Myocyte (in vitro differentiated cells): Measurements from ENCODE around the gene PTPN14. TPM values are rescaled to one million over a fixed set of nuclear protein-coding genes. Genes with fewer than 3 reads are reported as not detected.

Experiments used
- DNase-seq: peaks from one replicate; pipeline ENCODE4 v3.0.0-alpha.2; 2012; ENCODE audit warnings: low read depth
- total RNA-seq: library from RNA; depleted of rRNA; stranded (reverse); fragments of >200 nt; gene quantifications from 2 replicates; pipeline ENCODE4 v1.2.3, GENCODE V29; 2014

PTPN14 gene
- total RNA-seq, 1 donor from 2014 or later, result 17.8 TPM

DNA sequence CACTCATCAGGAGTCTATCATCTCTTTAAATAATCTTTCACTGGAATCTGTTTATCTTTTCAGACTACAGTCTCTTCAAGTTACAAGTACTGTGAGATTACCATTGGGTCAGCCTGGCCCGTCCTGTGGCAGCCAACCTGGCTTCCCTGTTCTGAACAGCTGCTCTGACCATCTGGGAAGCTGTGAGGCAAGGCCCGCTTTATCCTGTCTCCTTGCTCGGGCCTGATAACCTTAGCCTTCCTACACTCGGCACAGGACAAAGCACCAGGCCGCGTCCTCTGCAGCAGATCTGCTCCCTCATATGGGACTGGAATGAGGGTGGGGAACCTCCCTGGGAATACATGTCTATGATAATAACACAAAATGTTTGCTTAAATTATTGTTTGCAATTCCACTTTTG is 113.3 kb downstream of the PTPN14 start:
- DNase-seq, result peak; percentile 65

DNA sequence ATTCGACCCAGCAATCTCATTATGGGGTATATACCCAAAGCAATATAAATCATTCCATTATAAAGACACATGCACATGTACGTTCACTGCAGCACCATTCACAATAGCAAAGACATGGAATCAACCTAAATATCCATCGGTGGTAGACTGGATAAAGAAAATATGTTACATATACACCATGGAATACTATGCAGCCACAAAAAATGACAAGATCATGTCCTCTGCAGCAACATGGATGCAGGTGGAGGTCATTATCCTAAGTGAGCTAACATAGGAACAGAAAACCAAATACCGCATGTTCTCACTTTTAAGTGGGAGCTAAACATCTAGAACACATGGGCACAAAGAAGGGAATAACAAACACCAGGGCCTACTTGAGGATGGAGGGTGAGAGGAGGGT is 115.5 kb downstream of the PTPN14 start:
- DNase-seq, result no peak

DNA sequence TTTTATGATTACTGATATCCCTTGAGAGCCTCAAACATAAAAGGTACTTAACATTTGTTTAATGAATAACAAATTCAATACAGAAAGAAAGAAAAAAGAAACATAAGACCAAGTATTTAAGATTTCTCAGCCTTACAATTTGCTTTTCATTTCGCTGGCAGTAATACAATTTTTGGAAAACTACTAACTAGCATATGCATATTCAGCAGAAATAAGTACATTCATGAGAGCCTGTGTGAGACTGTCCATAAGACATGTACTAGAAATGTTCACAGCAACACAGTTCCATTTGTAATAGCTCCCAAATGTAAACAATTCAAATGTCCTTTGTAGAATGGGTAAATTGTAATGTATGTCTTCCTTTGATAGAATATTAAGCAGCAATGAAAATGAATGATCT is 119.2 kb downstream of the PTPN14 start:
- no peak for DNase-seq

DNA sequence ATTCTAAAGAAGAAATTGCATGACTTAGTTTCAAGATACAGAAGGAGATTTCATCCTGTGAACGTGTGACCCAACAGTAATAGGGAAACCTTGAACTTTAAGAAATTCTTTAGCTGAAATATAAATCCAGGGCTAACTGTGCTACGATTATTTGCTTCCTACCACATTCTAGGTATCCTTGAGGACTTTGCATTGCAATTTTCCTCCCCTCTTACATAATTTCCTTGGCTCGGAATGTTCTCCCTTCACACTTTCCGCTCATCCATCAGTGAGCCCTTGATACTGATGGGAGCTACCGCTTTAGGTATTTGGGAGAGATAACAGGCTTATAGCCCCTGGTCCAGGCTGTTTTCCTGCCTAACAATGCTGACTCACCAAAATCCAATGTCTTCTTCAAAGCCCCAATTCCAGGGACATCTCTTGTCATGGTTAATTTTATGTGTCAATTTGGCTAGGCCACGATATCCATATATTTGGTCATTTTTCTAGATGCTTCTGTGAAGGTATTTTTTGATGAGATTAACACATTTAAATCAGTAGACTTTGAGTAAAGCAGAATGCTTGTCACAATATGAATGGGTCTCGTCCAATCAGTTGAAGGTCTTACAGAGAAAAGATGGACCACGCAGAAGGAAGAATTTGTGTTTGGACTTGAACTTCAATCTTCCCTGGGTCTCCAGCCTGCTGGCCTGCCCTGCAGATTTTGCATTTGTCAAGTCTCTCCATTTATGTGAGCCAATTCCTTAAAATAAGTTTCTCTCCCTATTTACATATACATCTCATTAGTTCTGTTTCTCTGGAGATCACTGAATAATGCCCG is 121.2 kb downstream of the PTPN14 start:
- DNase-seq, result no peak

DNA sequence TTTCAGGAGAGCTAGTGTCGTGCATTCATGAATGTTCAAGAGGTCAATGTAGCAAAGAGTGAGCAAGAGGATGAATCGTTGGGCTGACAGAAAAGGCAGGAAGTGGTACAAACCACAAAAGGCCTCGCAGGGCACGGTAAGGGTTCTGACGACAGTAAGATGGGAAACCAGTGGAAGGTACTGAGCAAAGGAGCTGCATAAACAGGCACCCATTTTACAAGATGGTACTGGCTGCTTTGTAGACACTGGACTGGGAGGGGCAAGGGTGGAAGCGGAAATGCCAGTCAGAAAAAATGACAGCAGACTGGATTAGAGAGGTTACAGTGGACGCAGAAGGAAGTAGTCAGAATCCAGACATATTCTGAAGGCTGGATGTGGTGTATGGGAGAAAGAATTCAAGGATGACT is 123.5 kb downstream of the PTPN14 start:
- DNase-seq, result peak; percentile 74

DNA sequence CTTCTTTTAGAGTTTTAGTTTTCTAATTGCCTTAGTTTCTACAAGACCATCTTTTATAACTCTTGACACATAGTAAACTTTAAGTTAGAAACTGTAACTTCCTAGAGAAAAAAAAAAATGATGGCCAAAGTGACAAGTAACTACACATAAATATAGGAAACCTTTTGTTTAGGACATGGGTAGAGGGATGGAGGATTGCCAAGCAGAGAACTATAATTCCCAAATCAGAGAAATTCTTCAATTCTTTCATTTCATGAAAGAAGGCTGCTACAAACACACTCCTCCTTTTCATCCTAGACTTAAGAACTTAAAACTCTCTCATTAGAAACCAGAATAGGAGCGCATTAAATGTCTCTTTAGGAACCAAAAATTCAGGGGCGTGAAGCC is 125.0 kb downstream of the PTPN14 start:
- no peak for DNase-seq

DNA sequence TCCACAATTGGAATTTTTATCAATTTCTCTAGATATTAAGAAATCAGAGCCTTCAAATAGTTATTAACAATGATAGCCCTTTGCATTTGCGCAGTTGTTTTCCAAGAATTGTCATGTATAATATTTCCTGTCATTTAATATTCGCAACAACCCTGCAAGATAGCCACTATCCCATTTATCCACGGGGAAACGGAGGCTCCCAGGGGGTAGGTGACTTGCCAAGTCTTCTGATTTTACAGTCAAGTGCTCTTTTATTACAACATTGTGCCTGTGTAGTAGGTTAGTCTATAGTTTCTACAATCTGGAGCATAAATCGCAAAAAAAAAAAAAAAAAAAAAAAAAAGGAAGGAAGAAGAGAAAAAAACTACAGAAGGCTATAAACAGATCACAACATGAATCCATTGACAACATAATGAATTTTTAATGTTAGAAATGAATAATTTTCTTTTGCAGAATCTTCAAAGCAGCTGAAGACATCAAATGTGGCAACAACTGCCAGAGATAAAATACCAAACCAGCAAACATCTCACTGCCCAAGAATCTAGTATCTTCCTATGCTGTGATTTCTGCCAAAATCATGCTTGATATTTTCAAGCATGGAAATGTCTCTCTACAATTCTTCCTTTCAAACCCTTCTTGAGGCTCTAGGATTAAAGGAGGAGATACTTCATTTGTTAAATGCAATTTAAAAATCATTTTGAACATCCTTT is 125.5 kb downstream of the PTPN14 start:
- DNase-seq, result no peak

DNA sequence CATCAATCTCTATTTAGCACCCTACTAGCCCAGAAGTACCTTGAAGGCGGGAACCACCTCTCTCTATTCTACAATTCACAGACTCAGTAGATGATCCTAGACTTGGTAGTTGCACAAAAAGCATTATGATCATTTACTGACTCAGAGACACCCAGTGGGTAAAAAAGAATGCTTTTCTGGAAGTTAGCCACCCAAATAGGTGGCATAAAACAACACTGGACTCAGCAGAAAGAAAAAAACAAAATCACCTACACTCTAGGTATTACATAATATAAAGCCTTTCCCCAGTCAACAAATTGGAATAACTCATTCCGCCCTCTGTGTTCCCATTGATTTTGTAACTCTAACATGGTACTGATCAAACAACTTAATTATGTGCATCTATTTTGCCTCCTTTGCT is 126.3 kb downstream of the PTPN14 start:
- no peak for DNase-seq

DNA sequence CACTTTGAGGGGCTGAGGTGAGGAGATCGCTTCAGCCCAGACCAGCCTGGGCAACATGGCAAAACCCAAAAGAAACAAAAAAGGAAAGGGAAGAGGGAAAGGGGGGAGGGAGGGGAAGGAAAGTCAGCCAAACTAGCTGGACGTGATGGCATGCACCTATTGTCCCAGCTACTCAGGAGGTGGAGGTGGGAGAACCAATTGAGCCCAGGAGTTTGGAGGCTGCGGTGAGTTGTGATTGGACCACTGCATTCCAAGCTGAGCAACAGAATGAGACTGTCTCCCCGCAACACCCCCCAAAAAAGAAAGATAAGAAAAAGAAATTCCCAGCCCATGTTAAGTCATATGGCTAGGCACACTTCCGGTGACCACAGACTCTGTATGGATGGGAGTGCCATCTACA is 128.4 kb downstream of the PTPN14 start:
- no peak for DNase-seq

DNA sequence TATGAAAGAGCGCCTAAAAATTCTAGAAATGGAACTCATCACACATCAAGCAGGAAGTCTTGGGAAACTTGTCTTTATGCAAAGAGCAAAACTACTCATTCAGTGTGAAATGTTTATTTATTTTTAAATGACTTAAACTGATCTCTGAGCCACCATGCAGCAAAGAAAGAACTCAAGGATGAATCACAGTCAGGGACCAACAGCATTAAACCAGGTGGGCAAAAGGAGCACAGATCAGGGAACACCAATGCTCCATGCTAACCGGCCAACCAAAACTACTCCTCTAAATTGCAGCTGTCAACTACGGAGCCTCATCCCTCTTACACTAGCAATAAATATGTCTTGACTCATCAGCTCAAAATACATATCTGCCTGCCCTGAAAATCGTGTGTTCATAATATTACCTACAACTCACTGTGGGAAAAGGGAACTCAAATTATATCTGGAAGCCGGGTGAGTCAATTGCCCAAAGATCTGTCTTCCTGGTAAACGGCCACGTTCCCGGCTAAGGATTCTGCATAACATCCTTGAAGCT is 129.2 kb downstream of the PTPN14 start:
- DNase-seq, result peak; percentile 95

DNA sequence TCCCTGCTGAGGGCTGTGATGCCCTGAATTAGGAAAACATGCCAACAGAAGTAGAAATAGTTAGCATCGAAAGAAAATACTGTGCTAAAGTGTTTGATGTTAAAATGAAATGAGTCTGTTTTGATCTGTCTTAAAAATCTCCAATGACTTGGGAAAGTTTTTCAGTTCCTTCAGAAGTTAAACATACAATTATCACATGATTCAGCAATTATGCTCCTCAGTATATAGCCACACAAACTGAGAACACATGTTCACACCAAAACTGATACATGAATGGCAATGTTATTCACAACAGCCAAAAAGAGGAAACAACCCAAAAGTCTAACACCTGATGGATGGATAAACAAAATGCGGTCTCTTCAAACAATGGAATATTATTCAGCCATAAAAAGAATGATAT is 130.6 kb downstream of the PTPN14 start:
- DNase-seq, result no peak

DNA sequence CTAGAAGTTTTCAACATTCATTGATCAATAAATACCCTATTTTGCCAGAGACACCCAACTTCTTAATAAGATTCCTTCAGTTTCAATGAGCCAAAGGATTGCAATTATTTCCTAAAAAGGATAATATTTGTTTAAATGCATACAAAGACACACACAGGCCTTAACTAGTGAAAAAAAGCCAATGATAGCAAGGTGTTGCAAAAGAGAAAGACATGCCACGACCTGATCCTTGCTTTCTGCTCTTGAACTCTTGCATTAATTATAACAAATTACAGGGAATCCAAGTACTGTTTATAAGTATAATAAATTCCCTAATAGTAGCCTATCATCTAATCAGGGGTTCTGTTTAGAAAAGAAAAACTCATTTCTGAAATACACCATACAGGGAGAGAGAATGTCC is 131.1 kb downstream of the PTPN14 start:
- DNase-seq, result no peak

DNA sequence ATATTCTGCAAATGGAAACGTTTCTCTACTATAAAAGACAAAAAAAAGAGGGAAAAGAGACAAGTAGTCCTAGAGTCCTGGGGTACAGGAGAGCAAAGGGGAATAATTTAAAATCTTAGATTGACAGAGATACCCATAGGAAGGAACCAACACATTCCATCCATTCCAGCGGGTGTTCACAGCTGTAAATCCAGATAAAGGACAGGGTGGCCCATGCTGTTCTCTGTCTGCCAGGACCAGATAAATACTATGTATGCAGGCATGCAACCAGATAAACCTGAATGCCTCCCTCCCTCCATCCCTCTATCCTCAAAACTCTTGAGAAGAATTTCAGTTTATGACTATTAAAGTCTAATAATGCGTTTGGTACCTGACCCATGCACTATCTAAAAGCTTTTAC is 131.8 kb downstream of the PTPN14 start:
- DNase-seq, result no peak

DNA sequence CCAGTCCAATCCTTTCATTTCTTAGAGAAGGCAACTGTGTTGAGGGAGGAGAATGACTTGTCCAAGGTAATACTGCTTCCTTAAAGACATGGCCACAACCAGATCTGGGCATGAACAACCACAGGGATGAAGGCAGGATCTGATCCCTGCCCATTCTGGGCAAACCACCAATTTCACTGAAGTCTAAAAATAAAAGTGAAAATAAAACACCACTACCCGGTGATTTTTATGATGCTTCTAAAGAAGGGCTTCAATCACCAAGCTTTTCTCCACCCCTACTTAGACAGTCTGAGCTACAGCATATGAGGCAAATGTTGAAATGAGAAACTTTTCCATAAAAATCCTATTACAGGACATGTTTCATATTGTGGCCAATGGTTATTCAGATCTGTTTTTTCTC is 133.0 kb downstream of the PTPN14 start:
- peak; percentile 72 for DNase-seq

DNA sequence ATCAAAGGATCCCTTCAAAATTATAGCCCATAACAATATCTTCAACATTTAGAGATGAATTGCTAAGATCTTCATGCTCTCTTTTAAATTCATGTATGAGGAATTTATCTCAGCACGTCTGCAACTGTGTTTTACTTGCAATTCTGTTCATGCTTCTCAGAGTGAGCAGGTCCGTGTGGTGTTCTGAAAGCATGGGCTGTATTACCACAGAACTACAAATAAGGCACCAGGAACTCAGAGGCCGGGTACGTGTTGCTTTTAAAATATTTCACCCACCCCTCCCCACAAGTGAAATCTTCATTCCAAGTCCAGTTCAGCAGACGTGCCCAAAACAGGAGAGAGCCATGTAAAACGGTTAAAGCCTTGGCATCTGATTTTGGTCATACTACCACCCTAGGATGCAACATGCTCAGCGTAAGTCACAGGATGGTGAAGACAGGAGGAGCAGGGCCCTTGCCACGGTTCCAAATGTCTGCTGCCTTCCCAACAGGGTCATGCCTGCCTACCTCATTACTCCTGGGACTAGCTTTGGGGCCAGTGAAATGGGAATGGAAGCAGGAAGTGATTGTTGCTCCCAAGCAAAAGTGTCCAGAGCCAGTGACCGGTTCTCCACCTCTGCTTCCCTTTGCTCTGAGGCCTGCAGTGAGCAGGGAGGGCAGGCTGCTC is 133.7 kb downstream of the PTPN14 start:
- DNase-seq, result no peak

DNA sequence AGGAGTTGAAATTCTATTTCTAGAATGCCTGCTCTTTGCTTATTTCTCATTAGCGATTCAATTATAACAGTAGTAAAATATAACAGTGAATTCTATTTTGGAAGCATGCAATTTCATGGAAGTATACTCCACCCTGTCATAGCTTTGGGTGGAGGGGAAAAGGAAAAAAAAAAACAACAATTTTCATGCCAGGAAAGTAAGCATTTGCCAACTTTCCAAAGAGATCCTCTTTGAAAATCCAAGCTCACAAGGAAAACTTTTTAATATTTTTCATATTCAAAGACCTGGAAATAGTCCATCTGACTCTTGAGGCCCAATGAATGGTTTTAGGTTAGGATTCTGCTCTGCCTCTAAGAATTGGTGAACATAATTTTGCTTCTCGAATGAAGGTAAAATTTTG is 134.5 kb downstream of the PTPN14 start:
- DNase-seq, result no peak

DNA sequence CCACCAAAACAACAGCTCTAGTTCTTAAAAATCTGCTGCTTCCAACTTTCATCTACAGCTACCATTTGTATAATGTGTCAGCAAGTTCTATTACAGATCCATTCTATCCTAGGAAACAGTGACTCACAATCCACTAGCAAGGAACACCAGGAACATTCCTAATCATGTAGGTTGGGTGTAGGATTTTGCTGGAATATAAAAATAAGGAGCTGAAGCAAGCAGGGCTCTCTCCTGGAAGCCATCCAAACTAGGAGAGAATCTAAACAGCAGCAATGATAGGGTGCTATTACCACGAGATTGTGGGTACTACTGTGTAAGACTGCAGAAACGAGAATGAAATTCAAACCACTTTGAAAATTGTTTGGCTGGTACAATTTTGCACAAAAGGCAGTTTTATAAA is 135.0 kb downstream of the PTPN14 start:
- DNase-seq, result peak; percentile 46

DNA sequence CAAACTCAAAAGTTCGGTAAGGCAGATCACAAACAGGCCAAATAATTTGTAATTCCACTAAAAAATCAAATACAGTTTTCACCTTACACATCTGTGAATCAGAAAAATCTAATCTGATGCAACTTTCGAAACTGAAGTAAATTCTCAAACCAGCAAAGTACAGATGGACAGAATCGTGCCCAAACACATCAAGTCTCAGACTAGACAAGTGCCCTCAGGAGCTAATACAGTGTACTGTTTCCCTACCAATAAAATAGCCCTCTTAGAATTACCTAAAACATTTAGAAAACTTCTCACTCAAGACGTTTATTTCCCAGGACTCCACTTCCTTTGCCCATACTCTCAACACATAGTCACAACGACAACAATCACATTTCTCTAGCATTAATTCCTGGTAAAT is 136.3 kb downstream of the PTPN14 start:
- DNase-seq, result no peak

DNA sequence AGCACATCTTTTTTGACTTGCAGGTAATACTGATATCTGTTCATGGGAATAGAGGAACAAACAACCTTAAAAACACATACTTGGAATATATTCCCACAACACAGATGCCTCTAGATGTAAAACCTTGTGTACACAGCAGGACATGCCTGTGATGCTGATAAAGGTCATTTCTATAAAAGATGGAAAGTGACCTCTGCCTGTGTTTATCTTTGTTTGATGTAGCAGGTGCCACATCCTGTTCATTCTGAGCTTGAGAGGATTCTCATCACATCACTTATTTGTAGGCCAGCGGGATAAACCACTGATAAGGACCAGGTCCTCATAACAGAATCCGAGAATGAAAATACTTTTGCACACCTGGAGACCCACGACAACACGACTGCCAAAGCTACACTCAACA is 136.7 kb downstream of the PTPN14 start:
- no peak for DNase-seq

DNA sequence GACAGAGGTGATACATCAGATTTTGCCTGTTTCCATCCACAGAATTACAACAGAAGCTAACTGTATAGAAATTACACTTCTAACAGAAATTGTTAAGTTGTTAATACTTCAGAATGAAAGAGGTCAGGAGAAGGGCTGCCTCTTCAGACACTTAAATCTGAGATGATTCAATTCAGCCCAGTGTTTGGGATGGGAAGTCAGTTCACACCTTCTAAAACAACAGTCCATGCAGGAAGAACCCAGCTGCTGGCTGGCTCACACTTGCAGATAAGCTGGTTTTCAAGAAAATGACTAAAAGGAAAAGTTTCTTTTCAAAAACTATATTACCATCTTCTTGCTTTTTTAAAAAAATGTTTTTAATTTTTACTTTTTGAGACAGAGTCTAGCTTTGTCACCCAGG is 138.1 kb downstream of the PTPN14 start:
- DNase-seq, result no peak

DNA sequence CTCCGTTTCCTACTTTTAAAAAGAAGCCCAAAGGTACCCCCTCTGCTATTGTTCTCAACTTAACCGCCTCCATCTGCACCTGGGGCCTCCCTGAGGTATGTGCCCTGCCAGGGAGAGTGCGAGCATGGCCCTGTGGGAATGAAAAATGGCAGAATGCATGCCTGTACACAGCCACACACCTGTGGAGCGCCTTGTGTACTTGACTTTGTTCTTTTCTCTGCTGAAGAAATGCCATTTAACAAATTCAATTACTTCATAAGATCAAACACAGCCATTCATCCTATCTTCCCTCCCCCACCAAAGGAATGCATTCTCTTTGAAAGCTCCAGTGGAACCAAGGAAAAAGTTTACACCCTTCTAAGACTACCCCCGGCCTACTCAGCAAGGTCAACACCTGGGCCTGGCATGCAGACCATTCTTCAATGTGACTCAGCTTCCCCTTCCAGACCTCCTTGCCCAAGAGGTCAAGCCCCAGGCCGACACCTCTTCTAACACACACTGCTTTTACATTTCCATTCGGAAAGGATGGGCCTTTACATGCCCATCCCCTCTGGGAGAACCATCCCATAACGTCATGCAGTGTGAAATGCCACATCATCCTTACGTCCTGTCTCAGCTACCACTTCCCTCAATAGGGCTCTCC is 146.7 kb downstream of the PTPN14 start:
- no peak for DNase-seq

DNA sequence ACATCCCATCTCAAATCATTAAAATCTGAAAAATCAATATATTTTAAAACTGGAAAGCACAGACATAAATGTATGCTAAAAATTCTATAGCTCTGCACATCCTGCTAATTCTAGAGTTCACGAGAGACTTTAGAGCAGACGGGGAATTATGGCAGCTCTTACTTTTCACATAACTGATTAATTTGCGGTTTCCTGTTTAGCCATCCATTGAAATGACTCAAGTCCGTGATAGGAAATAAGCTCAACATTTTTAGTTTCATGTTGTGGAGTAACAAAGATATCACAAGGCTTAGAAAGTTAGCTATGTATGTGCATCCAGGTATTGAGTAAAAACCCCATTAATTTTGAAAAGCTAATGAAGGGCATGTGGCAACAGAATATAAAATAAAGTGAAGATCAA is 147.2 kb downstream of the PTPN14 start:
- no peak for DNase-seq
